GM12874 (cell line): ENCODE measurements around the gene HOXA9.

ENCODE experiments used
- TF ChIP-seq, protein P1 (sequence below): IDR thresholded peaks from 2 replicates; pipeline ENCODE4 v1.5.1; 2011; ENCODE audit warnings: low read depth, mild to moderate bottlenecking, control low read depth, low read length, moderate library complexity; ENCODE audit not compliant: insufficient read depth

The HOXA9 gene

DNA sequence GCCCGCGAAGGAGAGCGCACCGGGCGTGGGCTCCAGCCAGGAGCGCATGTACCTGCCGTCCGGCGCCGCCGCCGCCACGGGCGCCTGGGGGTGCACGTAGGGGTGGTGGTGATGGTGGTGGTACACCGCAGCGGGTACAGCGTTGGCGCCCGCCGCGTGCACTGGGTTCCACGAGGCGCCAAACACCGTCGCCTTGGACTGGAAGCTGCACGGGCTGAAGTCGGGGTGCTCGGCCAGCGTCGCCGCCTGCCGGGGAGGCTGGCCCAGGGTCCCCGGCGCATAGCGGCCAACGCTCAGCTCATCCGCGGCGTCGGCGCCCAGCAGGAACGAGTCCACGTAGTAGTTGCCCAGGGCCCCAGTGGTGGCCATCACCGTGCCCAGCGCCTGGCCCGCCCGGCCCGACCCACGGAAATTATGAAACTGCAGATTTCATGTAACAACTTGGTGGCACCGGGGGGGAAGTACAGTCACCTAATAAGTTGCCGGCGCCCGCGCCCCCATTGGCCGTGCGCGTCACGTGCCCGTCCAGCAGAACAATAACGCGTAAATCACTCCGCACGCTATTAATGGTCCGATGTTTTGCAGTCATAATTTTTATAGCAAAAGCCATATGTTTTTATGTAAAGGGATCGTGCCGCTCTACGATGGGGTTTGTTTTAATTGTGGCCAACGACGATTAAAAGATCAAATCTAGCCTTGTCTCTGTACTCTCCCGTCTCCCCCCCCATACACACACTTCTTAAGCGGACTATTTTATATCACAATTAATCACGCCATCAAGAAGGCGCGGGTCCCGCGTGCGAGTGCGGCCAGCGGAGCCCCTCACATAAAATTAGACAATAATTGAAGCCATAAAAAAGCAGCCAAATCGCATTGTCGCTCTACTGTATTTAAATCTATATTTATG is at the start of gene HOXA9:
TSS of gene HOXA9 (minus strand) at position 449 of the 907 bp plus-strand sequence. CDS start at position 369, 80 bp downstream.
- TF ChIP-seq, protein P1, sequence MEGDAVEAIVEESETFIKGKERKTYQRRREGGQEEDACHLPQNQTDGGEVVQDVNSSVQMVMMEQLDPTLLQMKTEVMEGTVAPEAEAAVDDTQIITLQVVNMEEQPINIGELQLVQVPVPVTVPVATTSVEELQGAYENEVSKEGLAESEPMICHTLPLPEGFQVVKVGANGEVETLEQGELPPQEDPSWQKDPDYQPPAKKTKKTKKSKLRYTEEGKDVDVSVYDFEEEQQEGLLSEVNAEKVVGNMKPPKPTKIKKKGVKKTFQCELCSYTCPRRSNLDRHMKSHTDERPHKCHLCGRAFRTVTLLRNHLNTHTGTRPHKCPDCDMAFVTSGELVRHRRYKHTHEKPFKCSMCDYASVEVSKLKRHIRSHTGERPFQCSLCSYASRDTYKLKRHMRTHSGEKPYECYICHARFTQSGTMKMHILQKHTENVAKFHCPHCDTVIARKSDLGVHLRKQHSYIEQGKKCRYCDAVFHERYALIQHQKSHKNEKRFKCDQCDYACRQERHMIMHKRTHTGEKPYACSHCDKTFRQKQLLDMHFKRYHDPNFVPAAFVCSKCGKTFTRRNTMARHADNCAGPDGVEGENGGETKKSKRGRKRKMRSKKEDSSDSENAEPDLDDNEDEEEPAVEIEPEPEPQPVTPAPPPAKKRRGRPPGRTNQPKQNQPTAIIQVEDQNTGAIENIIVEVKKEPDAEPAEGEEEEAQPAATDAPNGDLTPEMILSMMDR = no peak

DNA sequence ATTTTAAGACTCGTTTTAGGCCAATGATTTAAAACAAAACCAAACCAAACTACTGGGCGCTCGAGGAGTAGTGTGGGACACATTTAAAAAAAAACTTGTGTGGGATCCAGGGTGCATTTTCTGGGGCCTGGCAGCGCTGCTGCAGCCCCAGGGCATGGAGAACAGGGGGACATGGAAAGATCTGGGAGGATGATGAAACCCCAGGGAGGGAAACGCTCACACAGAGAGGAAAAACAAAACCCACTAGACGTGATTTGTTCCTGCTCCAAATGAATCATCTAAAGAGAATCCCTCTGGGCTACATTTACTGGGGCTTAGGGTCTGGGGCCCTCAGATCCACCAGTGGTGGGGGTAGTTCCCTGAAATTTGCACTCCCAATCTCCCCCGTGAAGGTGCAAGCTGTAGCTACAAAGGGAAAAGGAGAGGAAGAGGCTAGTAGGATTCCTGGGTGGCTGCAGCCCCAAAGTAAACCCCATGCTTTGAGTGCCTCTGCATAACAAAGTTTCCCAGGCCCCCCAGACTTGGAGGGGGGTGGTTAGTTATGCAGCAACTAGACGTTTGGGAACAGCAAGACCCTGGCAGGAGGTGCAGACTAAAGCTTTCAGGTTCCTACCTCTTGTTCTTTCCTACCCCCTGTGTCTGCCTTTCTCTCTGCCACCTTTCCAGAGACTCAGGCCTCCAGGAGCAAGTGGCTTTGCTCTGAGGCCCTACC is 49.1 kb upstream of the HOXA9 start:
- TF ChIP-seq, protein P1 = no peak

DNA sequence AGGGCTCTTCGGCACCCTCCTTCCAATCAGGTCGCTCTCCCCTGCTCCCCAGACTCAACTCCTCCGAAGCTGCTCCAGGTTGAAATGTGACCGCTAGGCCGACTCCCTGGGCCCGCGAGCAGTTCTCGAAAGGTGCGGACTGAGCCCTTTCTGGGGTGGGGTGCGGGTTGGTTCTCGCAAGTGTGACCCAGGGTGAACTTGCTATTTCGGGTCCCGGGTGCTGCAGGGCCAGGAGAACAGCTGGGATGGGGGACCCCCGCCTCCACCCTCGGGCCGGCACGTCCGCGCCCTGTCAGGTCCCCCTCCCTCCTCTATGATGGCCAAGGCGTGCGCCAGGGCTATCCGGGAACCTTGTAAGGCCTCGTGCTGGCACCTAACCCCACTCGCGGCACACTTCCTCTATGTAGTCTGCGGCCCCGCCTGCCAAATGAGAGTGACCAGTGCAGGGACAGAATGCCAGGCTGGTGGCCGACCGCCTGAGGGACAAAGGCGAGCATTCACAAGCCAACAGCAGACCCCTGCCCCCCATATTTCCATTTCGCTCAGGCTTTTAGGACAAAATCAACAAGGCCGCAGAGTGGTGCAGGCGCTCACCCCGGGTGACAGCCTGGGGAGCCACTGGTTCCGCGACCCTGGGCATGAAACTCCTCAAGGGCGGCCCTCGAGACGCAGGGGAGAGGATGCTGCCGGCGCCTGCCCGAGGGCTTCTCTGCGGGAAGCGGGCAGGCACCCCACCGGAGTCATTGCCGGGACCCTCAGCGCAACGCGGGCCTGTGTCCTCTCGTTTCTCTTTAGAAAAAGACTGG is 48.3 kb upstream of the HOXA9 start:
- TF ChIP-seq, protein P1 = no peak

DNA sequence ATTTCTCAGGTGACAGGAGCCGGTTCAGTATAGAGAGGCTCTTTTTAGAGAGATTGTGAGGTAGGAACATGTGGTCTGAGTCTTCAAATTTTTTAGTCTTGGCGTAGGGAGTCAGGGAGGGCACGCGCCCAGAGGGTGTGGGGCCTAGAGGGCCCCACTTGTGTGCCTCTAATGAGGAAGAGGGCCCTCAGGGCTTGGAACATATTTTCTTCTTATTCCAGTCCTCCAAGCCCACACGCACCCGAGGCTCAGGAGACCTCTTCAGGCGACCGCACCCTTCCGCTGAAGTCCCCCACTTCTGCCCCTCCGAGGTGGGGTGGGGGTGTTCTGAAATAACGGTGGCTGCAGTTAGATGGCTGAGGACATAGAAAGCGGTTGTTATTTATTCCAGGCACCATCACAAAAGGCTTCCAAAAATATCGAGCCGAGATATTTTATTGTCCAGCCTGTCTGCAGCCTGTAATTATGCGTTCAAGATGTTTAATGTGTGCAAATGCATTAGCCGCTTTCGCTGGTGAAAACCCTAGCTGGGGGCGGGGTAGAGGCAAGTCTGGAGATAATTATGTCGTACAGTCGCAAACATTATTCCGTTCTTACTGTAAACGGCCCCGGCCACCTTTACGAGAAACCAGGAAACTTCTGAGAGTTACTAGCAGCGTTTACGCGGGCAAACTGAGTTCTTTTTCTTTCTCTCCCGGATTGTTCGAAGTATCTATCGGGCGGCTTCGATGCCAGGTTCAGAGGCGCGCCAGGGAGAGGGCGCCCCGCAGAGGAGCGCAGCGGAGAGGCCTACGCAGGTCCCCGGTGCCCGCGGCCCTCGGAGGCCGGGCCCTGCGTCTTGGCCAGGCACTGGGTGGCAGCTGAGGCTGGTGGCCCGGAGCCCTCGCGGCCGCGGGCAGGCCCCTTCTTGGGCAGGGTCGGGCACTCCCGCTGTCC is 47.4 kb upstream of the HOXA9 start:
- TF ChIP-seq, protein P1 = no peak

DNA sequence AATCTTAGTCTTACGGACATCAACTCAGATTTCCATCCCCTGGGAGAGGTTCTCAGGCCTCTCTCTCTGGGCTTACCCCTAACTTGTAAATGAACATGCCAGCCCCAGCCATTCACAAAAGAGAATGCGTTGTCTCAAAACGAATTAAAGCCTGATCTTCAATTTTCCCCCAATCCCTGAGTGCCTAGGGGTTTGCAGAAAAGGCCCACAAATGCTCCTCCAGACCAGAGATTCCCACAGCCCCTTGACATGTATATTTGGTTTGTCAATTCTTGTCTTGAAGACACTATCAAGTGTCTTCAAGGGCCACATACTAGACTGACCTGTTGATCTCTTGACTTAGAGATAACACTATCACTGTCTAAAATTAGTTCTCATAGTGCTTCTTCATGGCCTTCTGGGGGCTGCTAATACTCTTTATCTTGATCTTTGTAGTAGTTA is 46.4 kb upstream of the HOXA9 start:
- TF ChIP-seq, protein P1 = no peak

DNA sequence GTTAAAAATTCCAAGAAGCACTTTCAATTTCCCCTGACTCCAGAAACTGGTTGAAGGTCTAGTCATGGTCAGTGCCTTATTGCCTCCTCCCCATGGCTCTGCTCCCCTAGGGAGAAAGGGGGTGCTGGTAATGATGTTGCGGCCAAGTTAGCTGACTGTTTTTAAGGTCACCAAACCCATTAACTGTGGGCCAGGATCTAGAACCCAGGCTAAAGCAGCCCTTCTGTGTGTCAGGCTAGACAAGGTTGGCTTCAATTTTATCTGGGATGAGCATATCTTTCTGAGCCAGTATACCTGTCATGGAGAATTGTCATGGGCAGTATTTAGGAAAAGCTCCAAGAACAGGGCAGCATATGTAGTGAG is 45.7 kb upstream of the HOXA9 start:
- TF ChIP-seq, protein P1 = no peak
